ENCODE results near the gene RREB1. TPM values are rescaled to one million over a fixed set of nuclear protein-coding genes. Genes with fewer than 3 reads are reported as not detected.

RREB1 gene
- total and polyA plus RNA-seq, 2 donors (not counting 3 experiments of a cell fraction or from before 2014, with no cell fraction given), result 3.7 to 33.0 TPM

DNA sequence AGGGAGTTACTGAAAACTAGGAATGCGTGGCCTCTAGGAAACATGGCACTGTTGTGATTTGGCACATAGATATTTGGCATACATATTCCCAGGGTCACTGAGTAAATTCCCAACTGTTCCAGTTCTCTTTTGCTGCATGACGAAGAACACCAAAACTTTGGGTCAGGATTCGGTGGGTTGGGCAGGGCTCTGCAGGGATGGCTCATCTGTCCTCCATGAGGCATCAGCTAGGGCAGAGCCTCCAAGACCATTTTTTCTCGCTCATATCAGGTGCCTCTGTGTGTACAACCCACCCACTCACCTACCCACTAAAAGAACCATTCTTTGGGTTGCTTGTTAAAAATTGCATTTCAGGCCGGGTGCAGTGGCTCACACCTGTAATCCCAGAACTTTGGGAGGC lies 148.2 kb downstream of the RREB1 start:
- peaks cover 0 to 4% of the 10 kb centered on the region in 2 experiments for H3K36me3 ChIP-seq (ENCODE audit: control insufficient read depth in 2 of 2, extremely low read depth in 1 of 2, insufficient read depth in 2 of 2, low read length in 2 of 2)
- CTCF ChIA-PET, result interaction anchor here (1.0 to 2.2 kb wide), 3 partner anchors 13 to 579 kb away, joined by 3 to 14 read pairs (median 6); no protein-coding TSS in a partner anchor
- H3K4me2 ChIP-seq (ENCODE audit: insufficient read depth, low read length), result no peak overlapping the region
- H2AFZ ChIP-seq (ENCODE audit: low read depth, low read length), result no peak overlapping the region
- H3K4me1 ChIP-seq (ENCODE audit: control insufficient read depth, extremely low read depth, insufficient read depth, low read length), result peaks cover 4% of the 10 kb centered on the region
- FAIRE-seq (no peak), DNase-seq (ENCODE audit: low read depth, low spot score) (no peak)
- dilution Hi-C loops (cut with MboI; ENCODE audit: extremely low pct_ligation_motif_present, low sequenced_read_pairs), result no loop called here
- POLR2A ChIA-PET, result no interaction called here
- H3K27me3 ChIP-seq (ENCODE audit: control insufficient read depth in 2 of 2, insufficient read depth in 2 of 2, low read length in 2 of 2), result no peaks in the 10 kb centered on the region
- TF ChIP-seq FOS (IDR thresholded peaks at IDR 0.05; ENCODE audit: borderline replicate concordance, insufficient read depth, low read length) (no peak), GATA2 (IDR thresholded peaks at IDR 0.05; ENCODE audit: insufficient read depth, insufficient read length, low read depth, low read length) (no peak), EZH2 (IDR thresholded peaks at IDR 0.05; ENCODE audit: borderline replicate concordance, low read depth, low read length, severe bottlenecking) (no peak), JUN (IDR thresholded peaks at IDR 0.05; ENCODE audit: borderline replicate concordance, insufficient read depth, insufficient read length, low read depth) (no peak), MYC (IDR thresholded peaks at IDR 0.05; ENCODE audit: low read depth, low read length) (no peak), MAX (IDR thresholded peaks at IDR 0.05; ENCODE audit: insufficient read depth, insufficient read length) (no peak), POLR2AphosphoS5 (IDR thresholded peaks at IDR 0.05; ENCODE audit: insufficient read depth, low read depth, low read length) (no peak), POLR2A (IDR thresholded peaks at IDR 0.05; ENCODE audit: low read depth, low read length) (no peak)
- TF ChIP-seq, protein P1, sequence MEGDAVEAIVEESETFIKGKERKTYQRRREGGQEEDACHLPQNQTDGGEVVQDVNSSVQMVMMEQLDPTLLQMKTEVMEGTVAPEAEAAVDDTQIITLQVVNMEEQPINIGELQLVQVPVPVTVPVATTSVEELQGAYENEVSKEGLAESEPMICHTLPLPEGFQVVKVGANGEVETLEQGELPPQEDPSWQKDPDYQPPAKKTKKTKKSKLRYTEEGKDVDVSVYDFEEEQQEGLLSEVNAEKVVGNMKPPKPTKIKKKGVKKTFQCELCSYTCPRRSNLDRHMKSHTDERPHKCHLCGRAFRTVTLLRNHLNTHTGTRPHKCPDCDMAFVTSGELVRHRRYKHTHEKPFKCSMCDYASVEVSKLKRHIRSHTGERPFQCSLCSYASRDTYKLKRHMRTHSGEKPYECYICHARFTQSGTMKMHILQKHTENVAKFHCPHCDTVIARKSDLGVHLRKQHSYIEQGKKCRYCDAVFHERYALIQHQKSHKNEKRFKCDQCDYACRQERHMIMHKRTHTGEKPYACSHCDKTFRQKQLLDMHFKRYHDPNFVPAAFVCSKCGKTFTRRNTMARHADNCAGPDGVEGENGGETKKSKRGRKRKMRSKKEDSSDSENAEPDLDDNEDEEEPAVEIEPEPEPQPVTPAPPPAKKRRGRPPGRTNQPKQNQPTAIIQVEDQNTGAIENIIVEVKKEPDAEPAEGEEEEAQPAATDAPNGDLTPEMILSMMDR (IDR thresholded peaks at IDR 0.05; ENCODE audit: extremely low read depth in 1 of 2, insufficient read depth in 1 of 2, low read depth in 1 of 2, low read length in 2 of 2), result no peak
- no peak overlapping the region for H3K27ac ChIP-seq (ENCODE audit: insufficient read depth, low read depth, low read length)
- no peaks in the 10 kb centered on the region for H3K79me2 ChIP-seq (ENCODE audit: control insufficient read depth, insufficient read depth, low read length)
- no peak overlapping the region for H3K4me3 ChIP-seq (replicated peaks in 1 of 3; ENCODE audit: insufficient read depth in 1 of 3, low read depth in 1 of 3, low read length in 3 of 3)
- no peaks in the 10 kb centered on the region for H3K9me3 ChIP-seq (replicated peaks; ENCODE audit: control insufficient read depth, insufficient read depth, low read length)
- intact Hi-C loops (cut with micrococcal nuclease), result no loop called here
- no peaks in the 10 kb centered on the region for H3K9me1 ChIP-seq (replicated peaks; ENCODE audit: control insufficient read depth, extremely low read depth, insufficient read depth, low read length)
- no peak overlapping the region for H3K9ac ChIP-seq (replicated peaks; ENCODE audit: extremely low read depth, insufficient read depth, low read length)
- no TSS peak for BruUV-seq (replicated peaks)
- H4K20me1 ChIP-seq (replicated peaks; ENCODE audit: control insufficient read depth, extremely low read depth, insufficient read depth, low read length), result no peaks in the 10 kb centered on the region

All from endothelial cell of umbilical vein (primary cell).